Natural killer cell treated with Interleukin-12 subunit alpha and Interleukin-12 subunit beta and Interleukin-15 and Interleukin-18, amount 100 ng/mL, for 72 hours (primary cell): Measurements from ENCODE around the gene TSPAN31. TPM values are rescaled to one million over a fixed set of nuclear protein-coding genes. Genes with fewer than 3 reads are reported as not detected.
"Not testable (repeated sequence)": the region's sequence is repeated elsewhere in the genome, so short reads cannot be mapped to it uniquely, and the experiment has no call there.

Experiments
- ATAC-seq, 2 donors: fragments of 150-1000 bp; cut with Tn5 transposase in 1 of 2; sonication (Bioruptor Pico), chemical (Tn5 transposase) in 1 of 2; 2 replicates each; pipeline ENCODE4 v1.10.0; 2021
- DNase-seq: peaks from one replicate; pipeline ENCODE4 v3.0.0; 2022; ENCODE audit warnings: low spot score
- H3K27ac Mint-ChIP-seq, 2 donors: 1 replicate in 1 of 2; 2 replicates in 1 of 2; pipeline ENCODE4 v1.8.0; 2022; ENCODE audit warnings: mixed read lengths in 2 of 2, mild to moderate bottlenecking in 1 of 2, moderate library complexity in 1 of 2
- H3K27me3 Mint-ChIP-seq, 2 donors: 1 replicate in 1 of 2; 2 replicates in 1 of 2; pipeline ENCODE4 v1.8.0; 2022; ENCODE audit warnings: mixed read lengths in 2 of 2
- H3K36me3 Mint-ChIP-seq: one replicate; pipeline ENCODE4 v1.8.0; 2022; ENCODE audit warnings: mixed read lengths
- H3K4me1 Mint-ChIP-seq, 2 donors: 1 replicate in 1 of 2; 2 replicates in 1 of 2; pipeline ENCODE4 v1.8.0; 2022; ENCODE audit warnings: low read depth in 2 of 2, mixed read lengths in 2 of 2, mild to moderate bottlenecking in 1 of 2
- H3K4me3 Mint-ChIP-seq: one replicate; pipeline ENCODE4 v1.8.0; 2022; ENCODE audit warnings: mixed read lengths
- H3K9me3 Mint-ChIP-seq: 2 replicates; pipeline ENCODE4 v1.8.0; 2022; ENCODE audit warnings: mixed read lengths
- total RNA-seq, 2 donors: library from RNA; stranded (reverse); gene quantifications; one replicate each; pipeline ENCODE4 v1.2.3, GENCODE V29; 2022

Gene TSPAN31
- total RNA-seq, 2 donors from 2014 or later: 14.4 to 34.9 TPM

- ATAC-seq: no peak
- H3K27ac Mint-ChIP-seq: no peak overlapping the region
- no peaks in the 10 kb centered on the region for H3K27me3 Mint-ChIP-seq
- no peak for DNase-seq
- peaks cover 10 to 11% of the 10 kb centered on the region in 2 donors for H3K4me1 Mint-ChIP-seq
- no peaks in the 10 kb centered on the region for H3K9me3 Mint-ChIP-seq
- peaks cover 22% of the 10 kb centered on the region for H3K36me3 Mint-ChIP-seq
- no peak overlapping the region for H3K4me3 Mint-ChIP-seq
These were observed 26.8 kb upstream of the TSPAN31 start for GRCh38 chr12:57717846-57718640.

GRCh38 chr12:57718641-57719528 is 26.0 kb upstream of the TSPAN31 start:
- Mint-ChIP-seq H3K27ac (peak overlapping the region in 1 of 2 donors; percentile 26), H3K4me1 (peaks cover 10 to 13% of the 10 kb centered on the region in 2 donors), H3K36me3 (peaks cover 22% of the 10 kb centered on the region), H3K4me3 (no peak overlapping the region), H3K27me3 (no peaks in the 10 kb centered on the region), H3K9me3 (no peaks in the 10 kb centered on the region)
- ATAC-seq: no peak
- DNase-seq: no peak

GRCh38 chr12:57719777-57720605 is 24.8 kb upstream of the TSPAN31 start:
- peak overlapping the region in 1 of 2 donors; percentile 26 for H3K27ac Mint-ChIP-seq
- H3K4me1 Mint-ChIP-seq: peaks cover 13 to 15% of the 10 kb centered on the region in 2 donors
- DNase-seq (no peak), ATAC-seq (no peak)
- H3K27me3 Mint-ChIP-seq: no peaks in the 10 kb centered on the region
- no peak overlapping the region for H3K4me3 Mint-ChIP-seq
- peaks cover 22% of the 10 kb centered on the region for H3K36me3 Mint-ChIP-seq
- no peaks in the 10 kb centered on the region for H3K9me3 Mint-ChIP-seq

GRCh38 chr12:57720606-57721595 is 23.9 kb upstream of the TSPAN31 start:
- H3K36me3 Mint-ChIP-seq: peaks cover 22% of the 10 kb centered on the region

GRCh38 chr12:57721846-57722608 is 22.8 kb upstream of the TSPAN31 start:
- H3K27ac Mint-ChIP-seq, ATAC-seq, DNase-seq, H3K27me3 Mint-ChIP-seq, H3K9me3 Mint-ChIP-seq, H3K4me3 Mint-ChIP-seq: not testable (repeated sequence)
- Mint-ChIP-seq H3K4me1 (peaks cover 14 to 16% of the 10 kb centered on the region in 2 donors), H3K36me3 (peaks cover 22% of the 10 kb centered on the region)

More at GRCh38 chr12:57720606-57721595, 23.9 kb upstream of the TSPAN31 start:
- H3K27ac Mint-ChIP-seq: no peak overlapping the region
- H3K4me3 Mint-ChIP-seq: no peak overlapping the region
- H3K27me3 Mint-ChIP-seq: no peaks in the 10 kb centered on the region
- no peaks in the 10 kb centered on the region for H3K9me3 Mint-ChIP-seq
- DNase-seq (no peak), ATAC-seq (no peak)
- H3K4me1 Mint-ChIP-seq: peaks cover 12 to 14% of the 10 kb centered on the region in 2 donors

GRCh38 chr12:57722716-57723629 is 21.9 kb upstream of the TSPAN31 start:
- Mint-ChIP-seq H3K27me3 (no peaks in the 10 kb centered on the region), H3K27ac (peak overlapping the region in 1 of 2 donors; percentile 23), H3K4me3 (no peak overlapping the region), H3K4me1 (peaks cover 12 to 15% of the 10 kb centered on the region in 2 donors), H3K9me3 (no peaks in the 10 kb centered on the region), H3K36me3 (peaks cover 20% of the 10 kb centered on the region)
- DNase-seq (no peak), ATAC-seq (no peak)

DNA sequence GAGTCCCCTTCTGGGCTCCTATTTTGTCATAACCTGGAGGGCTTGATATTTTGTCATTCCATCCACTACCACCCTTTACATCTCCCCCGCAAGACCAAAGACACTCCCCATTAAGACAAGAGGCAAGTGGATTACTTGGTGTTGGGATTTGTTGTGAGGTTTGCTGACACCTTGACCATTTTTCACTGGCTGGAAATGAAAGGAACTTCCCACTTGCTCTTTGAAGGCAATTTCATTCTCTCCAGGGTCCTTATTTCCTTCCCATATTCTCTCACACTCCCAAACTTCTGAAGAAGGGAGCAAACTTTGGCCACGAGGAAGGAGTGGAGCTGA is 21.2 kb upstream of the TSPAN31 start:
- H3K9me3 Mint-ChIP-seq: no peaks in the 10 kb centered on the region
- DNase-seq (no peak), ATAC-seq (no peak)
- H3K27me3 Mint-ChIP-seq: no peaks in the 10 kb centered on the region
- H3K4me3 Mint-ChIP-seq: no peak overlapping the region
- peaks cover 16% of the 10 kb centered on the region for H3K36me3 Mint-ChIP-seq
- peak overlapping the region in 1 of 2 donors; percentile 23 for H3K27ac Mint-ChIP-seq
- H3K4me1 Mint-ChIP-seq: peaks cover 10 to 12% of the 10 kb centered on the region in 2 donors

DNA sequence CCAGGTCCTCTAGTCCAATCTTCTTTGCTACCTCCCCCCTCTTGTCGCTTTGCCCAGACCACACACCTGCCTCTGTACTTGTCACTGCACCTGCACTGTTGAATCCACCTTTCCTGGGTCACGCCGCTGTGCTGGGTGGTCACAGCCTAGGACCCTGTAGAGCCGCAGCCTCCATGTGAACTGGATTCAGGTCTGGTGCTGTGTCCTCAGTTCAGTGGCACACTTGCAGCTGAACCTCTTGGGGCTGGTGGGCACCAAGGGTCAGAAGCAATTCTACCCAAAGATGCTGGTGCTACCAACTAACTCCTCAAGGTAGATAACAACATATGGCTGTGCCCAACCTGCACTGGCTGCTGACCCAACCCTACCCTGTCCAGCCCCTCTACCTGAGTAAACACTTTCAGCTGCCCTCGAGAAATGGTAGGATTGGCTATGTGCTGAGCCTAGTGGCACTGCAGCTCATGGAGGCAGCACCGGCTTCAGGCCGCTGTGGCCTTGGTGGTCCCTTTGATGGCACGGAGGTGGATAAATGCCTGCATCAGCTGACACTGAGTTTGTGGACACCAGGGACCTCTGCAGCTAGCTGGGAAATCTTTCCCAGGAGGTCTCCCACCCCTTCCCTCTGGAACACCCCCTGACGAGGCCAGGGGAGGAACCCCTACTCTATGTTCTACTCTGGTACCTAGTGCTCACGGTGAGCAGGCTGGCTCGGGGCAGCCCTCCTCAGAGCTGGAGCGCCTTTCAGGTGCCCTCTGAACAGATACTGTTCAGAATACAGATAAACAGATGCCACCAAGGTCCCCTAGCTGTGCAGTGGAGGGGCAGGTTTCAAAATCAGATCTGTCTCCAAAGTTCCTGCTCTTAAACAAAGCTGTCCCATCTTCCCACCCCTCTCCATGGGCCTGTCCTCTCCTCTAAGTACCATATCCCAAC is 20.6 kb upstream of the TSPAN31 start:
- Mint-ChIP-seq H3K36me3 (peaks cover 13% of the 10 kb centered on the region), H3K27ac (peak overlapping the region; percentile 9 to 23)
- no peak for ATAC-seq

DNA sequence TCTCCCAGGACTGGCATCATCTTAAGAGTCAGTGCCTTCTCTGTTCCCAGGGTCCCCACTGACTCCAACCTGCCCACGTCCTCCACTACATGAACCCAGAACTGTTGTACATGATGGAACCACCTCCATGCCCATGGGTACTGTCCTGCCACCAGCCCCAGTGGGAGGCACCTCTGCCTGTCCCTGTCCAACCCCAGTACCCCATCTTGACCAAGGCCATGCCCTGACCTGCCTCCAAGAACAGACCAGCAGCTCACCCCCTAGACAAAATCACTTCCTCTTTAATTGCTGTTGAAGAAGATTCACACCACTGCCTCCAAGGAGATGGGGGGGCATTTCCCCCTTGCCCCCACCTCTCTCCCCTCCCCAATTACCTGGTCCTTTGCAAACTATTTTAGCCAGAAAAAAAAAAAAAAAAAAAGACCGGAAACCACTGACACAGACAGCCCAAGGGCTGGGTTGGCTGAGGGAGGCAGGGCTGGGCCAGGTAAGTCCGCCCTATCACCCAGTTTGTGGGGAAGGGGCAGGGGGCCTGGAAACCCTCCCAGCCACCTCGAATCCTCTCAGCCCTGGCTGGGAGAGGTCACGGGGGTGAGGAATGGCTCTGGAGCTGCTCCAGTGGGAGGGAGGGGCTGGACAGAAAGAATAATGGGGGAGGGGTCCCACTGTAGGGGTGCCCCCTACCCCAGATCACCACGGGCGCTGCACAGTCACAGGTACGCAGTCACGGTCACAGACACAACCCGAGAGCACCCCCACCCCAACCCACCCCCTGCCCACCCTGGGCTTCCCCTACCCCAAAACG is 19.7 kb upstream of the TSPAN31 start:
- H3K27ac Mint-ChIP-seq: peak overlapping the region in 1 of 2 donors; percentile 9
- DNase-seq (no peak), ATAC-seq (no peak)
- H3K9me3 Mint-ChIP-seq: no peaks in the 10 kb centered on the region
- no peak overlapping the region for H3K4me3 Mint-ChIP-seq
- no peaks in the 10 kb centered on the region for H3K27me3 Mint-ChIP-seq
- H3K4me1 Mint-ChIP-seq: peaks cover 7 to 10% of the 10 kb centered on the region in 2 donors
- H3K36me3 Mint-ChIP-seq: peaks cover 7% of the 10 kb centered on the region

More for the DNA sequence above, 20.6 kb upstream of the TSPAN31 start:
- no peak for DNase-seq
- H3K9me3 Mint-ChIP-seq: no peaks in the 10 kb centered on the region
- no peak overlapping the region for H3K4me3 Mint-ChIP-seq
- no peaks in the 10 kb centered on the region for H3K27me3 Mint-ChIP-seq
- peaks cover 10 to 11% of the 10 kb centered on the region in 2 donors for H3K4me1 Mint-ChIP-seq

GRCh38 chr12:57725851-57726150 is 19.0 kb upstream of the TSPAN31 start:
- H3K36me3 Mint-ChIP-seq: peaks cover 7% of the 10 kb centered on the region
- no peaks in the 10 kb centered on the region for H3K9me3 Mint-ChIP-seq
- DNase-seq: no peak
- H3K27ac Mint-ChIP-seq: no peak overlapping the region
- peaks cover 7 to 10% of the 10 kb centered on the region in 2 donors for H3K4me1 Mint-ChIP-seq
- no peak overlapping the region for H3K4me3 Mint-ChIP-seq
- no peak for ATAC-seq
- H3K27me3 Mint-ChIP-seq: no peaks in the 10 kb centered on the region
